Hepatocyte (in vitro differentiated cells): ENCODE data around the gene TOX2. TPM values are rescaled to one million over a fixed set of nuclear protein-coding genes. Genes with fewer than 3 reads are reported as not detected.

Source experiments
- DNase-seq: peaks from one replicate; pipeline ENCODE4 v3.0.0-alpha.2; 2016; ENCODE audit warnings: low spot score
- H2AFZ ChIP-seq: fragments of 200-600 bp; sonication (generic); 2 replicates; pipeline ENCODE4 v1.6.0; 2016; ENCODE audit warnings: antibody characterized with exemption, mild to moderate bottlenecking
- H3K27ac ChIP-seq: fragments of 200-600 bp; sonication (generic); 2 replicates; pipeline ENCODE4 v1.5.1; 2016; ENCODE audit warnings: mild to moderate bottlenecking
- H3K27me3 ChIP-seq: fragments of 200-600 bp; sonication (generic); 2 replicates; pipeline ENCODE4 v1.6.1; 2016
- H3K36me3 ChIP-seq: fragments of 200-600 bp; sonication (generic); replicated peaks from 2 replicates; pipeline ENCODE4 v1.5.1; 2016; ENCODE audit warnings: low read depth; ENCODE audit not compliant: insufficient read depth
- H3K4me1 ChIP-seq: fragments of 200-600 bp; sonication (generic); 2 replicates; pipeline ENCODE4 v1.5.1; 2016; ENCODE audit warnings: mild to moderate bottlenecking, moderate library complexity; ENCODE audit not compliant: insufficient read depth
- H3K4me2 ChIP-seq: fragments of 200-600 bp; sonication (generic); 2 replicates; pipeline ENCODE4 v1.6.0; 2016
- H3K4me3 ChIP-seq: fragments of 200-600 bp; sonication (generic); 2 replicates; pipeline ENCODE4 v1.5.1; 2016; ENCODE audit warnings: mild to moderate bottlenecking
- H3K79me2 ChIP-seq: fragments of 200-600 bp; sonication (generic); 2 replicates; pipeline ENCODE4 v1.6.0; 2017; ENCODE audit warnings: mild to moderate bottlenecking
- H3K9me2 ChIP-seq: fragments of 200-600 bp; sonication (generic); replicated peaks from 2 replicates; pipeline ENCODE4 v1.6.0; 2017; ENCODE audit warnings: mild to moderate bottlenecking; ENCODE audit not compliant: insufficient read depth
- H3K9me3 ChIP-seq: fragments of 200-600 bp; sonication (generic); 2 replicates; pipeline ENCODE4 v1.5.1; 2016; ENCODE audit warnings: low read depth, mild to moderate bottlenecking
- H4K20me1 ChIP-seq: fragments of 200-600 bp; sonication (generic); 2 replicates; pipeline ENCODE4 v1.6.0; 2016; ENCODE audit warnings: mild to moderate bottlenecking; ENCODE audit not compliant: insufficient read depth, poor library complexity, severe bottlenecking
- CTCF ChIP-seq: fragments of 200-600 bp; sonication (generic); IDR thresholded peaks from 2 replicates; pipeline ENCODE4 v1.5.1; 2016; ENCODE audit warnings: antibody characterized with exemption, mild to moderate bottlenecking; ENCODE audit not compliant: poor library complexity
- EZH2 ChIP-seq: fragments of 200-600 bp; sonication (generic); IDR thresholded peaks from 2 replicates; pipeline ENCODE4 v1.6.1; 2016; ENCODE audit warnings: antibody characterized with exemption, mild to moderate bottlenecking, borderline replicate concordance
- EZH2phosphoT487 ChIP-seq: fragments of 200-600 bp; sonication (generic); IDR thresholded peaks from one replicate; pipeline ENCODE4 v1.6.1; 2018; ENCODE audit warnings: antibody characterized with exemption, mild to moderate bottlenecking, low read depth, moderate library complexity; ENCODE audit not compliant: unreplicated experiment, severe bottlenecking
- WGBS: methylation state at CpG from one replicate; pipeline ENCODE4 v1.1.6; 2016; ENCODE audit warnings: low lambda C conversion rate; ENCODE audit errors: missing lambda C conversion rate; 5-methylcytosine and 5-hydroxymethylcytosine counted together
- polyA plus RNA-seq: library from polyadenylated mRNA; unstranded; fragments of >200 nt; fragmentation: Nextera tagmentation; extraction: Ambion mirVana; gene quantifications from 2 replicates; pipeline ENCODE4 v1.2.1, GENCODE V29; 2016
- total RNA-seq: library from RNA; depleted of rRNA; stranded (reverse); fragments of >200 nt; gene quantifications from 2 replicates; pipeline ENCODE4 v1.2.3, GENCODE V29; 2014

The TOX2 gene
- total and polyA plus RNA-seq, 2 experiments from 2014 or later: 0.87 to 12.1 TPM

- H3K36me3 ChIP-seq: no peaks in the 10 kb centered on the region
- no peaks in the 10 kb centered on the region for H4K20me1 ChIP-seq
- DNase-seq: no peak
- 89% methylated on average over 3 of the region's 3 CpGs for WGBS
- H2AFZ ChIP-seq: no peak overlapping the region
- H3K27me3 ChIP-seq: no peaks in the 10 kb centered on the region
- H3K27ac ChIP-seq: no peak overlapping the region
- no peaks in the 10 kb centered on the region for H3K9me3 ChIP-seq
- no peak overlapping the region for H3K4me3 ChIP-seq
- H3K9me2 ChIP-seq: no peaks in the 10 kb centered on the region
- no peaks in the 10 kb centered on the region for H3K79me2 ChIP-seq
- no peak overlapping the region for H3K4me2 ChIP-seq
- no peak for TF ChIP-seq CTCF
- no peak for TF ChIP-seq EZH2phosphoT487
- TF ChIP-seq EZH2: no peak
- peaks cover 13% of the 10 kb centered on the region for H3K4me1 ChIP-seq
Measured at GRCh38 chr20:43957392-43957791, 42.7 kb downstream of the TOX2 start.

DNA sequence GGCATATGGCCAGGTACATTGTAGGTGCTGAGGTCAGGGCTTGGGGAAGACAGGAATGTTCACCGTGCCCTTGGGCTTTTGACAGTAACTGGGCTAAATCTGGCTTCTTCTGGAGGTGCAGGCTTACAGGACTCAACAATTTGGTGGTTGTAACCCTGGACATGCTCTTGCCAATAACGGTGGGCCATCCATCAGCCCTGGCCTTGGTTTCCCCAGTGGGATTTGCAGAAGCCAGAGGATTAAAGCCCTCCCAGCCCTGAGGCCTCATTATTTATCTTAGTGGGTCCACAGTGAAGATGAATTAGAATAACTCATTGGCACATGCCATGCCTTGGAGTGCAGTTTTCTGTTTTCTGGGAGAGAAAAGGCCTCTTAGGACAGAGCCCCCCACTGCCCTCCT, 44.0 kb downstream of the TOX2 start:
- Histone ChIP-seq H3K79me2 (no peaks in the 10 kb centered on the region), H3K27ac (no peak overlapping the region), H3K27me3 (no peaks in the 10 kb centered on the region), H3K4me1 (peaks cover 13% of the 10 kb centered on the region), H3K36me3 (no peaks in the 10 kb centered on the region), H2AFZ (no peak overlapping the region), H3K4me3 (no peak overlapping the region), H3K9me3 (no peaks in the 10 kb centered on the region), H4K20me1 (no peaks in the 10 kb centered on the region), H3K4me2 (no peak overlapping the region), H3K9me2 (no peaks in the 10 kb centered on the region)
- 88% methylated on average over 2 of the region's 2 CpGs for WGBS
- no peak for DNase-seq
- TF ChIP-seq CTCF (no peak), EZH2 (no peak), EZH2phosphoT487 (no peak)

DNA sequence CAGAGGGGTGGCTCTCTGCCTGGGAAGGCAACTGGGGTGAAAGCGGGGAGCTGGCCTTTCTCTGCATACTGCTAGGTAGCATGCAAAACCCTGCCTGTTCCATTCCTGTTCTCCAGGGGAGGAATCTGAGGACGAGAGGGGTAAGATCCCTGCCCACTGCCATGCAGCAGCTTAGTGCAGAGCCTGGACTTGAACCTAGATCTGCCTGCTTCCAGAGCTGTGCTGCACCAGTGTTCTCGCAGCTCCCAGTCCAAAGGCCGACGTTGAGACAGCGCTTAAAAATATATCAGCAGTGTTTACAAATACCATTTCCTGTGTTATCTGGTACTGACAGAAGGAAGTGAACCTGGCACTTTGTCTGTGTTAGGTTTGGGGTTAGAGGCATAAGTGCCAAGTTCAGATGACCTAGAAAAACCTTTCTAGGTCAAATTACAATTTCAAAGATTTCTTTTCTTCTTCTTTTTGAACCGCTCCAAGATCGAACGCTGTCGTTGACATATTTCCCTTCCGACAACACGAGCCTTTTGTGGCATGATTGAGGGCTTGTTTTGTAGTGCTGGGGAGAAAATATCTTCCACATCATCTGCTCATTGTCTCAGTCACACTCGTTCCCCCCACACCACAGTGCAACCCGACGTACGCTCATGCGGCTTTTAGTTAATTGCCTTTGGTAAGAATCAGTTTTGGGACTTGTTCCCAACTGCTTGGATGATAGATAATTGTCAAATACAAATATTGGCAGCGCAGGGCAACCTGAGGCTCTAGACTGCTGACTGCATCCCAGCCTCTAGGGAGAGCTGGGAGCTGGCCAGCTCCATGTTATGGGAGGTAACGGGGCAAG, 44.6 kb downstream of the TOX2 start:
- Histone ChIP-seq H3K4me1 (peaks cover 13% of the 10 kb centered on the region), H3K9me2 (no peaks in the 10 kb centered on the region), H2AFZ (no peak overlapping the region), H4K20me1 (no peaks in the 10 kb centered on the region), H3K4me2 (no peak overlapping the region), H3K27ac (no peak overlapping the region), H3K9me3 (no peaks in the 10 kb centered on the region), H3K79me2 (no peaks in the 10 kb centered on the region), H3K27me3 (no peaks in the 10 kb centered on the region), H3K36me3 (no peaks in the 10 kb centered on the region), H3K4me3 (no peak overlapping the region)
- 58% methylated on average over 19 of the region's 19 CpGs for WGBS
- no peak for TF ChIP-seq EZH2phosphoT487
- TF ChIP-seq CTCF: no peak
- TF ChIP-seq EZH2: no peak
- no peak for DNase-seq
